IMR-90 (cell line): ENCODE results near the gene NECTIN2. TPM values are rescaled to one million over a fixed set of nuclear protein-coding genes. Genes with fewer than 3 reads are reported as not detected.

Experiments used
- ATAC-seq: fragments of 200-7000 bp; cut with Tn5 transposase; 2 replicates; pipeline ENCODE4 v1.9.1; 2020; ENCODE audit warnings: low read depth, mild to moderate bottlenecking, moderate library complexity
- Bru-seq: library from RNA; stranded (reverse); fragments of 400-500 nt; gene quantifications from one replicate; lab custom pipeline; 2021; lab: Mats Ljungman, UMichigan
- BruChase-seq, 2 experiments: library from RNA; stranded (reverse); fragments of 400-500 nt; gene quantifications; one replicate each; lab custom pipeline; 2021; lab: Mats Ljungman, UMichigan
- BruUV-seq: library from RNA; stranded (reverse); fragments of 400-500 nt; replicated peaks from 2 replicates; lab custom pipeline; 2021; lab: Mats Ljungman, UMichigan
- CTCF ChIA-PET: fragments of 300-600 bp; formaldehyde crosslinking; extraction: SDS; loops from one replicate; lab custom pipeline; 2021; ENCODE audit warnings: antibody characterized with exemption; lab: Yijun Ruan, JAX
- POLR2A ChIA-PET: fragments of 300-600 bp; sonication (Branson Sonifier 250); formaldehyde crosslinking; loops from one replicate; lab custom pipeline; 2022; ENCODE audit warnings: antibody characterized with exemption; ENCODE audit not compliant: unreplicated experiment; lab: Charles Lee
- DNase-seq: peaks from one replicate; pipeline ENCODE4 v3.0.0; 2013
- H2AFZ ChIP-seq: replicated peaks from 2 replicates; pipeline ENCODE3; 2013; ENCODE audit warnings: low read length, mild to moderate bottlenecking; ENCODE audit not compliant: poor library complexity
- H2AK5ac ChIP-seq: 2 replicates; pipeline ENCODE4 v1.6.1; 2013; ENCODE audit warnings: low read depth, low read length, inconsistent platforms
- H2AK9ac ChIP-seq: replicated peaks from 2 replicates; pipeline ENCODE3; 2013; ENCODE audit warnings: mild to moderate bottlenecking, low read depth, low read length, moderate library complexity; ENCODE audit not compliant: poor library complexity
- H2BK120ac ChIP-seq: 2 replicates; pipeline ENCODE4 v1.6.1; 2013; ENCODE audit warnings: low read depth, low read length, inconsistent platforms
- H2BK15ac ChIP-seq: 3 replicates; pipeline ENCODE4 v1.6.1; 2013; ENCODE audit warnings: low read depth, low read length, inconsistent platforms
- H2BK20ac ChIP-seq: 2 replicates; pipeline ENCODE4 v1.6.1; 2013; ENCODE audit warnings: low read depth, mild to moderate bottlenecking, inconsistent platforms, low read length, moderate library complexity
- H2BK5ac ChIP-seq: 2 replicates; pipeline ENCODE4 v1.6.1; 2013; ENCODE audit warnings: mild to moderate bottlenecking, low read depth, low read length, inconsistent platforms; ENCODE audit not compliant: poor library complexity, severe bottlenecking
- H3K14ac ChIP-seq: replicated peaks from 2 replicates; pipeline ENCODE4 v1.6.1; 2013; ENCODE audit warnings: low read depth, low read length, inconsistent platforms
- H3K18ac ChIP-seq: 2 replicates; pipeline ENCODE4 v1.6.1; 2013; ENCODE audit warnings: low read depth, low read length, control low read depth
- H3K23ac ChIP-seq: 2 replicates; pipeline ENCODE4 v1.6.1; 2013; ENCODE audit warnings: low read depth, low read length, inconsistent platforms
- H3K27ac ChIP-seq: 2 replicates; pipeline ENCODE4 v1.5.1; 2013; ENCODE audit warnings: mild to moderate bottlenecking, control low read depth, low read length; ENCODE audit not compliant: insufficient read depth
- H3K27me3 ChIP-seq: 2 replicates; pipeline ENCODE4 v1.6.1; 2013; ENCODE audit warnings: low read length; ENCODE audit not compliant: control insufficient read depth, insufficient read depth
- H3K36me3 ChIP-seq: 2 replicates; pipeline ENCODE4 v1.6.1; 2013; ENCODE audit warnings: low read length, mixed read lengths; ENCODE audit not compliant: control insufficient read depth, insufficient read depth
- H3K4ac ChIP-seq: 2 replicates; pipeline ENCODE4 v1.6.1; 2013; ENCODE audit warnings: low read depth, low read length, inconsistent platforms
- H3K4me1 ChIP-seq: 2 replicates; pipeline ENCODE4 v1.6.1; 2013; ENCODE audit warnings: low read length, mixed read lengths; ENCODE audit not compliant: control insufficient read depth, insufficient read depth
- H3K4me2 ChIP-seq: 2 replicates; pipeline ENCODE4 v1.6.1; 2013; ENCODE audit warnings: low read depth, mild to moderate bottlenecking, control low read depth, low read length, moderate library complexity
- H3K4me3 ChIP-seq: 2 replicates; pipeline ENCODE4 v1.5.1; 2013; ENCODE audit warnings: low read depth, mild to moderate bottlenecking, control low read depth, low read length, moderate library complexity; ENCODE audit not compliant: insufficient read depth
- H3K56ac ChIP-seq: 2 replicates; pipeline ENCODE4 v1.6.1; 2013; ENCODE audit warnings: low read length, inconsistent platforms; ENCODE audit not compliant: insufficient read depth; ENCODE audit errors: extremely low read depth
- H3K79me1 ChIP-seq, 2 experiments: 2 replicates each; pipeline ENCODE4 v1.6.1; 2013; ENCODE audit warnings: low read length in 2 of 2, inconsistent platforms in 1 of 2, low read depth in 1 of 2
- H3K9ac ChIP-seq: 2 replicates; pipeline ENCODE4 v1.6.1; 2013; ENCODE audit warnings: low read depth, low read length, control low read depth
- H3K9me1 ChIP-seq: 2 replicates; pipeline ENCODE4 v1.6.1; 2013; ENCODE audit warnings: low read length, inconsistent platforms; ENCODE audit not compliant: insufficient read depth
- H3K9me3 ChIP-seq: 2 replicates; pipeline ENCODE4 v1.6.1; 2013; ENCODE audit warnings: low read length; ENCODE audit not compliant: control insufficient read depth, insufficient read depth
- H4K20me1 ChIP-seq: 2 replicates; pipeline ENCODE4 v1.6.1; 2013; ENCODE audit warnings: low read length, inconsistent platforms; ENCODE audit not compliant: insufficient read depth
- H4K5ac ChIP-seq: 2 replicates; pipeline ENCODE4 v1.6.1; 2013; ENCODE audit warnings: mild to moderate bottlenecking, low read depth, low read length, control low read depth
- H4K8ac ChIP-seq, 2 experiments: 2 replicates each; pipeline ENCODE4 v1.6.1; 2013; ENCODE audit warnings: low read depth in 2 of 2, low read length in 2 of 2, control low read depth in 1 of 2, inconsistent platforms in 1 of 2
- H4K91ac ChIP-seq: 2 replicates; pipeline ENCODE4 v1.6.1; 2013; ENCODE audit warnings: low read depth, low read length, inconsistent platforms; ENCODE audit not compliant: insufficient read depth
- BHLHE40 ChIP-seq: fragments of 150-350 bp; IDR thresholded peaks from 2 replicates; pipeline ENCODE4 v1.6.1; 2016; ENCODE audit warnings: mild to moderate bottlenecking, low read depth, low read length
- CHD1 ChIP-seq: IDR thresholded peaks from 2 replicates; pipeline ENCODE4 v1.6.1; 2012; ENCODE audit warnings: low read depth, low read length, improper control_type of control experiment
- FOS ChIP-seq: fragments of 150-350 bp; IDR thresholded peaks from 2 replicates; pipeline ENCODE4 v1.6.1; 2016; ENCODE audit warnings: low read depth, low read length
- MAFK ChIP-seq: IDR thresholded peaks from 2 replicates; pipeline ENCODE4 v1.6.1; 2012; ENCODE audit warnings: low read depth, low read length, improper control_type of control experiment
- MAZ ChIP-seq: IDR thresholded peaks from 2 replicates; pipeline ENCODE4 v1.6.1; 2012; ENCODE audit warnings: low read depth, mild to moderate bottlenecking, low read length, improper control_type of control experiment, moderate library complexity, borderline replicate concordance
- MXI1 ChIP-seq: IDR thresholded peaks from 2 replicates; pipeline ENCODE4 v1.6.1; 2012; ENCODE audit warnings: low read depth, mild to moderate bottlenecking, low read length, moderate library complexity, borderline replicate concordance
- POLR2A ChIP-seq: IDR thresholded peaks from 2 replicates; pipeline ENCODE4 v1.6.1; 2012; ENCODE audit warnings: mild to moderate bottlenecking, low read depth, low read length
- RAD21 ChIP-seq: IDR thresholded peaks from 2 replicates; pipeline ENCODE4 v1.6.1; 2012; ENCODE audit warnings: low read length, improper control_type of control experiment
- RFX5 ChIP-seq: IDR thresholded peaks from 2 replicates; pipeline ENCODE4 v1.8.0; 2012; ENCODE audit warnings: low read depth, mild to moderate bottlenecking, low read length, moderate library complexity
- SMC3 ChIP-seq: fragments of 150-350 bp; IDR thresholded peaks from 2 replicates; pipeline ENCODE4 v1.6.1; 2016; ENCODE audit warnings: low read depth, mild to moderate bottlenecking, antibody characterized with exemption, low read length, moderate library complexity
- WGBS, 2 experiments: methylation state at CpG; one replicate each; pipeline versions ENCODE4 v1.1.5 to v1.1.7; 2013; ENCODE audit warnings: missing lambda C conversion rate in 2 of 2; ENCODE audit not compliant: insufficient read length in 1 of 2; ENCODE audit errors: extremely low coverage in 2 of 2; 5-methylcytosine and 5-hydroxymethylcytosine counted together
- dilution Hi-C: fragments of 300-500 bp; cut with HindIII; formaldehyde crosslinking; loops from one replicate; pipeline ENCODE4 v1.14.3; 2018; ENCODE audit warnings: low sequenced_read_pairs; ENCODE audit not compliant: unreplicated experiment
- in situ Hi-C: fragments of 300-500 bp; cut with MboI; formaldehyde crosslinking; loops from 3 replicates; pipeline ENCODE4 v1.14.3; 2019; ENCODE audit warnings: low sequenced_read_pairs, inconsistent platforms, mixed read lengths
- intact Hi-C: fragments of 100-400 bp; cut with micrococcal nuclease; formaldehyde crosslinking; loops from 2 replicates; pipeline ENCODE4 v1.10.0; 2022
- long read RNA-seq: library from polyadenylated mRNA; unstranded; transcript quantifications from one replicate; pipeline ENCODE4 v2.0.0, GENCODE V29; 2021; ENCODE audit not compliant: unreplicated experiment
- polyA plus RNA-seq, 3 experiments: library from polyadenylated mRNA; depleted of rRNA; stranded (reverse); fragments of >200 nt; gene quantifications; 2 replicates each; pipeline ENCODE4 v1.2.3, GENCODE V29; 2012; ENCODE audit warnings: low replicate concordance in 1 of 3
- total RNA-seq: library from RNA; depleted of rRNA; stranded (reverse); fragments of >200 nt; gene quantifications from 2 replicates; pipeline ENCODE4 v1.2.3, GENCODE V29; 2012; rRNA removed
- TF ChIP-seq, protein P1 (sequence below): fragments of 150-350 bp; IDR thresholded peaks from 2 replicates; pipeline ENCODE4 v1.6.1; 2016; ENCODE audit warnings: low read depth, mild to moderate bottlenecking, low read length, moderate library complexity, borderline replicate concordance
- TF ChIP-seq, protein P2 (sequence below): conservative IDR thresholded peaks from 2 replicates; pipeline ENCODE4 v1.5.1; 2012; ENCODE audit warnings: mild to moderate bottlenecking, low read depth, low read length, improper control_type of control experiment

The NECTIN2 gene
- total RNA-seq (77.8 and 78.0 TPM in 2 replicates), polyA plus RNA-seq (2012; rRNA removed) (169 and 170 TPM in 2 replicates), Bru-seq, nascent RNA (percentile 94 among the genes with signal in this experiment), BruChase-seq, experiment 1, labeled RNA remaining after a 6-hour chase (percentile 93 among the genes with signal in this experiment), BruChase-seq, experiment 2, labeled RNA remaining after a 2-hour chase (percentile 79 among the genes with signal in this experiment)
- polyA plus RNA-seq (2012; cell fraction: cytosol; rRNA removed) = 191 and 192 TPM in 2 replicates
- polyA plus RNA-seq (2012; cell fraction: nucleus; rRNA removed; ENCODE audit: low replicate concordance) = 109 and 133 TPM in 2 replicates
- long read RNA-seq, transcript NECTIN2-201 (9 exons, 2,466 nt) = minor isoform, 27 of 340 reads
- long read RNA-seq, transcript NECTIN2-202 (6 exons, 2,112 nt) = major isoform, 250 of 340 reads
- long read RNA-seq, partial matches to known transcripts = 42 of 340 reads
- long read RNA-seq, other reads (novel, unspliced or antisense) = 21 of 340 reads

DNA sequence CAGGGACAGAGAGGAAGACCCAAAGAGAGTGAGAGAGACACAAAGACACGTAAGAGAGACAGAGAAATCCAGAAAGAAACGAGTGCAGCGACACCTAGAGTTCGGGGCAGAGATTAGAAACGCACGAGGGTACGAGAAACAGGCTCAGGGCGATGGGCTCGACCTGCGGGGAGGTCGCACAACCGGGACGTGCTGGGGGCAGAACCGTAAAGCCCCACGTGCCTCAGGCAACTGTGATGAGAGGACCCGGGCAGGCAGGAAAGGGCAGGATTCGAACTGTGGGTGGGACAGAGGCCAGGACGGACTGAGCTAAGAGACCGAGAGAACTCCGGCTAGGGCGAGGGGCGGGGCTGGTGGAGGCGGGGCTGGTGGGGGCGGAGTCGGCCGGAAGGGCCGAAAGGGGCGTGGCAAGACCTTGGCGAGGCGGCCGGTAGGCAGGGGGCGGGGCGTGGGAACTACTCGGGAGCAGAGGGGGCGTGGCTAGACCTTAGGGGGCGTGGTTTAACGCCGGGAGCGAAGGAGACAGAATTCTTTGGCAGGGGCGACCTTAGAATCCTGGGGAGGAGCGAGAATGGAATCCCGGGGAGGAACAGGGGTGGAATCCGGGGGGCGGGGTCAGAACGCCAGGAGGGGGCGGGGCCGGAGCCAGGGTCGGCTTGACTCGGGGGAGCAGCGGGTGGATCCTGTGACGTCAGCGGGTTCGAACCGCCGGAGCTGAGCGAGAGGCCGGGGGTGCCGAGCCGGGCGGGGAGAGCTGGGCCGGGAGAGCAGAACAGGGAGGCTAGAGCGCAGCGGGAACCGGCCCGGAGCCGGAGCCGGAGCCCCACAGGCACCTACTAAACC, at the start of gene NECTIN2:
TSS of gene NECTIN2 (plus strand) at position 686 of the 843 bp plus-strand sequence. CDS start 229 bp downstream, outside the sequence.
- H2AFZ ChIP-seq = peak within 1 kb of the TSS; percentile 97
- peak within 1 kb of the TSS; percentile 90 for H2BK5ac ChIP-seq
- peak within 1 kb of the TSS; percentile 97 for H3K27ac ChIP-seq
- peak within 1 kb of the TSS; percentile 97 for H3K23ac ChIP-seq
- no TSS peak for BruUV-seq
- H3K56ac ChIP-seq = peak within 1 kb of the TSS; percentile 93
- H3K9me1 ChIP-seq = 0 out of 2 replicates have a peak, but pooled peaks cover 4% of the 10 kb centered on the region
- peak within 1 kb of the TSS; percentile 72 for H4K5ac ChIP-seq
- 1% methylated on average over 28 of the region's 67 CpGs; no CpG with 5 or more reads in 1 of the 2 experiments for WGBS, 2 experiments
- peak within 1 kb of the TSS; percentile 96 for H2AK5ac ChIP-seq
- in situ Hi-C loops (no loop called here), intact Hi-C loops (loop anchor here (1.0 to 5.0 kb wide), 4 partner anchors 37 to 274 kb away; partner anchors contain the start of genes BCAM and TOMM40), dilution Hi-C loops (no loop called here)
- H2BK15ac ChIP-seq = peak within 1 kb of the TSS; percentile 64; the same call in 1 of the 3 replicates
- peak within 1 kb of the TSS; percentile 98 for H3K14ac ChIP-seq
- ChIA-PET CTCF (interaction anchor here (0.5 to 1.4 kb wide), 7 partner anchors 11 to 124 kb away, joined by 3 to 6 read pairs (median 3); no protein-coding TSS in a partner anchor), POLR2A (no interaction called here)
- peak within 1 kb of the TSS; percentile 86 for H4K91ac ChIP-seq
- peak within 1 kb of the TSS; percentile 67 for H2AK9ac ChIP-seq
- peaks cover 36% of the 10 kb centered on the region for H4K20me1 ChIP-seq
- H3K4me1 ChIP-seq = peaks cover 12% of the 10 kb centered on the region
- ATAC-seq = peak; percentile 77
- peak within 1 kb of the TSS; percentile 97 for H3K4me3 ChIP-seq
- H3K27me3 ChIP-seq = no peaks in the 10 kb centered on the region
- H3K18ac ChIP-seq = peak within 1 kb of the TSS; percentile 88
- H3K36me3 ChIP-seq = no peaks in the 10 kb centered on the region
- peaks cover 0 to 42% of the 10 kb centered on the region in 2 experiments; a peak in 2 of 4 replicates for H3K79me1 ChIP-seq
- H2BK20ac ChIP-seq = peak within 1 kb of the TSS; percentile 52
- peak within 1 kb of the TSS; percentile 80 to 91; a peak in 3 of 4 replicates for H4K8ac ChIP-seq
- peak within 1 kb of the TSS; percentile 99 for H3K4me2 ChIP-seq
- H3K9me3 ChIP-seq = no peaks in the 10 kb centered on the region
- peak within 1 kb of the TSS; percentile 95 for H3K4ac ChIP-seq
- peak within 1 kb of the TSS; percentile 81 for H2BK120ac ChIP-seq
- DNase-seq = peak; percentile 98
- H3K9ac ChIP-seq = peak within 1 kb of the TSS; percentile 100
- TF ChIP-seq POLR2A (peak; percentile 94), FOS (no peak), RFX5 (no peak), MXI1 (peak; percentile 70; the same call in 1 of the 2 replicates), BHLHE40 (peak; percentile 50; the same call in 1 of the 2 replicates), RAD21 (peak; percentile 56), CHD1 (peak; percentile 36), SMC3 (peak; percentile 43; the same call in 1 of the 2 replicates), MAFK (no peak), MAZ (no peak; the same call in 1 of the 2 replicates)
- TF ChIP-seq, protein P1, sequence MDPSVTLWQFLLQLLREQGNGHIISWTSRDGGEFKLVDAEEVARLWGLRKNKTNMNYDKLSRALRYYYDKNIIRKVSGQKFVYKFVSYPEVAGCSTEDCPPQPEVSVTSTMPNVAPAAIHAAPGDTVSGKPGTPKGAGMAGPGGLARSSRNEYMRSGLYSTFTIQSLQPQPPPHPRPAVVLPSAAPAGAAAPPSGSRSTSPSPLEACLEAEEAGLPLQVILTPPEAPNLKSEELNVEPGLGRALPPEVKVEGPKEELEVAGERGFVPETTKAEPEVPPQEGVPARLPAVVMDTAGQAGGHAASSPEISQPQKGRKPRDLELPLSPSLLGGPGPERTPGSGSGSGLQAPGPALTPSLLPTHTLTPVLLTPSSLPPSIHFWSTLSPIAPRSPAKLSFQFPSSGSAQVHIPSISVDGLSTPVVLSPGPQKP = no peak
- TF ChIP-seq, protein P2, sequence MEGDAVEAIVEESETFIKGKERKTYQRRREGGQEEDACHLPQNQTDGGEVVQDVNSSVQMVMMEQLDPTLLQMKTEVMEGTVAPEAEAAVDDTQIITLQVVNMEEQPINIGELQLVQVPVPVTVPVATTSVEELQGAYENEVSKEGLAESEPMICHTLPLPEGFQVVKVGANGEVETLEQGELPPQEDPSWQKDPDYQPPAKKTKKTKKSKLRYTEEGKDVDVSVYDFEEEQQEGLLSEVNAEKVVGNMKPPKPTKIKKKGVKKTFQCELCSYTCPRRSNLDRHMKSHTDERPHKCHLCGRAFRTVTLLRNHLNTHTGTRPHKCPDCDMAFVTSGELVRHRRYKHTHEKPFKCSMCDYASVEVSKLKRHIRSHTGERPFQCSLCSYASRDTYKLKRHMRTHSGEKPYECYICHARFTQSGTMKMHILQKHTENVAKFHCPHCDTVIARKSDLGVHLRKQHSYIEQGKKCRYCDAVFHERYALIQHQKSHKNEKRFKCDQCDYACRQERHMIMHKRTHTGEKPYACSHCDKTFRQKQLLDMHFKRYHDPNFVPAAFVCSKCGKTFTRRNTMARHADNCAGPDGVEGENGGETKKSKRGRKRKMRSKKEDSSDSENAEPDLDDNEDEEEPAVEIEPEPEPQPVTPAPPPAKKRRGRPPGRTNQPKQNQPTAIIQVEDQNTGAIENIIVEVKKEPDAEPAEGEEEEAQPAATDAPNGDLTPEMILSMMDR = peak; percentile 79
